Mucosa of stomach (tissue), 1 donor: Measurements from ENCODE around the gene TRIM23.
"Not testable (repeated sequence)": the region's sequence is repeated elsewhere in the genome, so short reads cannot be mapped to it uniquely, and the experiment has no call there.

Experiments used
- H3K27me3 ChIP-seq: one replicate; pipeline ENCODE4 v1.7.0; 2013; ENCODE audit warnings: mild to moderate bottlenecking, low read length; ENCODE audit not compliant: control insufficient read depth, insufficient read depth
- H3K36me3 ChIP-seq: one replicate; pipeline ENCODE4 v1.7.0; 2013; ENCODE audit warnings: low read length; ENCODE audit not compliant: control insufficient read depth, insufficient read depth
- H3K4me1 ChIP-seq: one replicate; pipeline ENCODE4 v1.7.0; 2013; ENCODE audit warnings: mild to moderate bottlenecking, low read length; ENCODE audit not compliant: control insufficient read depth, insufficient read depth
- H3K4me3 ChIP-seq: one replicate; pipeline ENCODE4 v1.7.0; 2013; ENCODE audit warnings: low read length
- H3K9ac ChIP-seq: one replicate; pipeline ENCODE4 v1.7.0; 2013; ENCODE audit warnings: mild to moderate bottlenecking, low read length, moderate library complexity
- H3K9me3 ChIP-seq: one replicate; pipeline ENCODE4 v1.7.0; 2013; ENCODE audit warnings: mild to moderate bottlenecking, low read length, moderate library complexity; ENCODE audit not compliant: control insufficient read depth
- donor health status: Pancreatic carcinoma.

TRIM23 gene

DNA sequence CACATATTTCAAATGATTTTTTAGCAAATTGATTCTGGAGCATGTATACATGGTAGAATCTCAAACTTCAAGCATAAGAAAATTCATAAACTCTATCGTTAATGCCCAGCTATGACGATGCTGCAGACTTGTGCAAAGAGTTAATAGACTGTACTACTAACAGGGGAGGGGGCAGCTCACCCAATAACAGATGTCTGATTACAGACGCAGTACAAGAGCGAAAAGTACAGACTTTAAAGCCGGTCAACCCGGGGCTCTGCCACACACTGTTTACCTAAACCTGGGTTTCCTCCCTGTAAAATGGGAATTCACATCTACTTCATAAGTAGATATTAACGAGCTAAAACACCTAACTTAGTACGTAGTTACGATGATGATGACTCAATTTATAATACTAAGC is 651 bp downstream of the TRIM23 start:
- no peaks in the 10 kb centered on the region for H3K27me3 ChIP-seq
- peak overlapping the region; percentile 90 for H3K9ac ChIP-seq
- H3K36me3 ChIP-seq, result no peaks in the 10 kb centered on the region
- H3K4me3 ChIP-seq, result peak overlapping the region; percentile 97
- peaks cover 12% of the 10 kb centered on the region for H3K4me1 ChIP-seq
- H3K9me3 ChIP-seq, result no peaks in the 10 kb centered on the region

DNA sequence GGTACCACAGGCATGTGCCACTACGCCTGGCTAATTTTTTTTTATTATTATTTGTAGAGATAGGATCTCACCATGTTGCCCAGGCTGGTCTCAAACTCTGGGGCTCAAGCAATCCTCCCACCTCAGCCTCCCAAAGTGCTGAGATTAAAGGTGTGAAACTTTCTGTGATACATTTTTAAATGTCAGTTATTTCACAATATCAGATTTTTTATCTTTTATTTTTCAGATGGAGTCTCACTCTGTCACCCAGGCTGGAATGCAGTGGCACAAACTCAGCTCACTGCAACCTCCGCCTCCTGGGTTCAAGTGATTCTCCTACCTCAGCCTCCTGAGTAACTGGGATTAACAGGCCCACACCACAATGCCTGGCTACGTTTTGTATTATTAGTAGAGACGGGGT is 2.2 kb downstream of the TRIM23 start:
- H3K36me3 ChIP-seq, H3K4me3 ChIP-seq, H3K9me3 ChIP-seq, H3K9ac ChIP-seq, H3K27me3 ChIP-seq: not testable (repeated sequence)
- H3K4me1 ChIP-seq, result peaks cover 12% of the 10 kb centered on the region

GRCh38 chr5:65620021-65620420 is 4.1 kb downstream of the TRIM23 start:
- Histone ChIP-seq H3K9me3 (no peaks in the 10 kb centered on the region), H3K36me3 (no peaks in the 10 kb centered on the region), H3K4me3 (no peak overlapping the region), H3K4me1 (peaks cover 6% of the 10 kb centered on the region), H3K9ac (no peak overlapping the region), H3K27me3 (no peaks in the 10 kb centered on the region)

- no peaks in the 10 kb centered on the region for H3K27me3 ChIP-seq
- peaks cover 5% of the 10 kb centered on the region for H3K4me1 ChIP-seq
- H3K36me3 ChIP-seq, result no peaks in the 10 kb centered on the region
- no peak overlapping the region for H3K9ac ChIP-seq
- H3K9me3 ChIP-seq, result no peaks in the 10 kb centered on the region
- no peak overlapping the region for H3K4me3 ChIP-seq
Observed at GRCh38 chr5:65612298-65612907, 11.7 kb downstream of the TRIM23 start.

GRCh38 chr5:65611524-65611923 is 12.6 kb downstream of the TRIM23 start:
- Histone ChIP-seq H3K4me1 (peaks cover 5% of the 10 kb centered on the region), H3K36me3 (no peaks in the 10 kb centered on the region), H3K4me3 (no peak overlapping the region), H3K27me3 (no peaks in the 10 kb centered on the region), H3K9ac (no peak overlapping the region), H3K9me3 (no peaks in the 10 kb centered on the region)

GRCh38 chr5:65601761-65602160 is 22.4 kb downstream of the TRIM23 start:
- not testable (repeated sequence) for H3K36me3 ChIP-seq, H3K4me3 ChIP-seq

GRCh38 chr5:65588694-65589093 is 35.4 kb downstream of the TRIM23 start:
- Histone ChIP-seq H3K36me3 (no peaks in the 10 kb centered on the region), H3K4me1 (no peaks in the 10 kb centered on the region), H3K9ac (no peak overlapping the region), H3K27me3 (no peaks in the 10 kb centered on the region), H3K4me3 (no peak overlapping the region), H3K9me3 (no peaks in the 10 kb centered on the region)

More at GRCh38 chr5:65601761-65602160, 22.4 kb downstream of the TRIM23 start:
- not testable (repeated sequence) for H3K9me3 ChIP-seq, H3K4me1 ChIP-seq, H3K9ac ChIP-seq, H3K27me3 ChIP-seq

DNA sequence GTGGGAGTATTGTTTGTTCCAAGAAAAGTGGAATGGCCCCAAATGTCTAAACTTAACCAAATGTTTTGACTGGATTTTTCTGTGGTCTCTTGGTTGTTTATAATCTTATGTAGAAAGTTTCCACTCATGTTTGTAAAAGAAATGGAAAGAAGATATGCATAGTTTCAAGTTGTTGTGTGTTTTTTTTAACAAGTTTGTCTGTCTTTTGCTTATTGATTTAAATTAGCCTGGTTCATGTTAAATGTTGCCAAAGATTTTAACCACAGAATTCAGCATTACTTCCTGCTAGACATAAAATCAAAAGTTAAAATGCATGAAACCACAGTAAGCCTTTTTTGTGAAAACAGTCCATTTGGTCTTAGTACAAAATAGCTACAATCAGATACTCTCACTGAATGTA is 47.0 kb downstream of the TRIM23 start:
- no peak overlapping the region for H3K4me3 ChIP-seq
- H3K27me3 ChIP-seq, result no peaks in the 10 kb centered on the region
- H3K36me3 ChIP-seq, result peaks cover 4% of the 10 kb centered on the region
- no peak overlapping the region for H3K9ac ChIP-seq
- no peaks in the 10 kb centered on the region for H3K4me1 ChIP-seq
- no peaks in the 10 kb centered on the region for H3K9me3 ChIP-seq

DNA sequence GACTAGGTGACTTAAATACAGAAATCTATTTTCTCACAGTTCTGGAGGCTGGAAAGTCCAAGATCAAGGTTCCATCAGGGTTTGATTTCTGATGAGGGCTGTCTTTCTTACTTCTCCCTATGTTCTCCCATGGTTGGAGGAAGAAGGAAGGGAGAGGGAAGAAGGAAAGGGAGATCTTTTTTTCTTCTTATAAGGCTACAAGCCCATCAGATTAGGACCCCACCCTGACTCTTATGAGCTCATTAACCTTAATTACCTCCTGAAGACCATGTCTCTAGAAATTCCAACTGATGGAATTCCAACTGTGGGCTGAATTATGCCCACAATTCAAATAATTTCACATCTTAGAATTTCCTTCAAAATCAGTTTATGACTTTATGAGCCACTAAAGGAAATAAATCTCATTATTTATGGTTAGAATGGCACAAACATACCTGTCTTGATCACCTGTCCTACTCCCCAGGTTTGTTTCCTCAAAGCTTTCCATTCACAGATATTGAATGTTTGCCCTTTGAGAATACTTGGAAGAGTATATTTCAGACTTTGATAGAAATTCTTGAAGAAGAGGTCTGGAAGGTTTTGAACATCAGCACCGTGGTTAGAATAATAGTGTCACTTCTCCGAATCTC is 53.4 kb downstream of the TRIM23 start:
- Histone ChIP-seq H3K36me3 (peaks cover 4% of the 10 kb centered on the region), H3K9ac (no peak overlapping the region), H3K4me3 (no peak overlapping the region), H3K27me3 (no peaks in the 10 kb centered on the region), H3K4me1 (no peaks in the 10 kb centered on the region), H3K9me3 (no peaks in the 10 kb centered on the region)

DNA sequence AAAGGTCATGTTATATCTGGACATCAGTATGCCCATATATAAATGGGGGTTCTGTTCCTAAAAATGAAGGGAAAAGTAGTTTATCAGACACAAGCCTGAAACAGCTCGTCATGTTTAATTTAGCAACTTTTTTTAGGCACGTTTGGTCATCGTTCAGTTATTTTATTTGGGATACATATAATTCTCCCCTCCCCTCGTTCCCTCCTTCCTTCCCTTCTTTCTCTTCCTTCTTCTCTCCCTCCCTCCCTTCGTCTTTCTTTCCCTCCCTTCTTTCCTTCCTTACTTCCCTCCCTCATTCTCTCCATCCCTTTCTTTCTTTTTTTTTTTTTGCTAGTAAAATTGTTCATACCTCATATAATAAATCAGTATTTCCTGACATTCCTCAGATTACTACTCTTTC is 57.6 kb downstream of the TRIM23 start:
- Histone ChIP-seq H3K4me1 (peaks cover 5% of the 10 kb centered on the region), H3K4me3 (no peak overlapping the region), H3K27me3 (no peaks in the 10 kb centered on the region), H3K36me3 (peaks cover 4% of the 10 kb centered on the region), H3K9me3 (no peaks in the 10 kb centered on the region), H3K9ac (no peak overlapping the region)

DNA sequence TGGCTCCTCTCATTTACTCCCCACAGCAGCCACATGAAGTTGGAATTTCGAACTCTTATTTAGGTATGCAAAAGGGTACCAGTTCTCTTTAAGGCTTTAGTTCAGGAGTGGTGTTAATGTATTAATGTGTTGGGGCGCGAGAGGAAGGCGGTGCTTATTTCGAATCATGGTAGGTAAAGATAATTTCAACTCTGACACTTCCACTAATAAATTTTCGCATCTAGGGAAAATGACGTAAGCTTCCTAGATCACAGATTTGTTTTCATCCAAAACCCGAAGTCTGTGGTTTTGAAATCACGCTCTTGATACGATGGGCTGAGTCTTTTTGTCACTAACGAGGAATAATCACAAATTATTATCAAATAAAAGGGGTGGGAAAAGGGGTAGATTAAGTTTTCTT is 60.4 kb downstream of the TRIM23 start:
- H3K4me3 ChIP-seq, result peak overlapping the region; percentile 89
- H3K4me1 ChIP-seq, result peaks cover 5% of the 10 kb centered on the region
- H3K36me3 ChIP-seq, result no peaks in the 10 kb centered on the region
- H3K27me3 ChIP-seq, result no peaks in the 10 kb centered on the region
- H3K9me3 ChIP-seq, result no peaks in the 10 kb centered on the region
- H3K9ac ChIP-seq, result peak overlapping the region; percentile 79

DNA sequence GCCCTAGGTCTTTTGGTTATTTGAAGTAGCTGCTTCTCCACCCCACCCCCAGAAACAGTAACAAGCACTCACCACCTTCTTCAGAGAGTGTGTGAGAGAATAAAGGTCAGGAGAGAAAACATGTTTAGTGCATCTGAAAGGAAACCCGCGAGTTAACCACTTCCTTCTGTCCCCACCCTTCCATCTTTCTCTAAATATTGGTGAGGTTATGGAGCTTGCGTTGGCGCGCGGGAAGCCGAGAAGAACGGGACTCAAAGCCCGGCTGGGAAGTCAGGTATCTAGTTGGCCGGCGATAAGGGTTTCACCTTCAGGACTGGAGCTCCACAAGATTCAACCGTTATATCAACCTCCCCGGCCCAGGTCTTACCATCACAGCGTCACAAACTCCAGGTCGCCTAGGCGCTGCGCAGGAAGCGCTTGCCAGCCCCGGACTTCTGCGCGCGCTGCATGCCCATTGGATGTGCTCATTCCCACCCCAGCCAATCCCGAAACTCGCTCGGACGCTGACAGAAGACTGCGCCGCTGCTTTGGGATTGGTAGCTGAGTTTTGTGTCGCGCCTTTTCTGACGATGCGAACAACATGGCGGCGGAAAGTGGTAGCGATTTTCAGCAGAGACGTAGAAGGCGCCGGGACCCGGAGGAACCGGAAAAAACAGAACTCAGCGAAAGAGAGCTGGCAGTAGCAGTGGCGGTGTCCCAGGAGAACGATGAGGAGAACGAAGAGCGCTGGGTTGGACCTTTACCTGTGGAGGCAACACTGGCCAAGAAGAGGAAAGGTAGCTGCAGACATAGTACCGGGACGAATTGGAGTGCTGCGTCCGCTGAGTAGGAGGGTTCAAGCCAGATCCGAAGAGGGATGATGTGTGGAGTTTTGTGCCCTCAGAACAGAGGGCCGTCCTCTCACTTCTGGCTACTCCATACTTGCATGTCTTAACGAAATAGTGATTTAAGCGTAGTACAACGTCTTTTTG is 61.1 kb downstream of the TRIM23 start, which contains the start of the genes CENPK and PPWD1:
Gene CENPK, minus strand, starts transcription at position 438 of the 971 bp plus-strand sequence. CDS start 8,261 bp downstream, outside the sequence.
Gene PPWD1, plus strand, starts transcription at position 566 of the 971 bp plus-strand sequence. Its CDS starts 15 bp downstream, at position 581.
- H3K4me1 ChIP-seq, result peaks cover 5% of the 10 kb centered on the region
- peak within 1 kb of the TSS; percentile 89 for H3K4me3 ChIP-seq
- H3K27me3 ChIP-seq, result no peaks in the 10 kb centered on the region
- H3K36me3 ChIP-seq, result no peaks in the 10 kb centered on the region
- peak within 1 kb of the TSS; percentile 79 for H3K9ac ChIP-seq
- no peaks in the 10 kb centered on the region for H3K9me3 ChIP-seq
